K562 (cell line): ENCODE data around the gene TMEM121. TPM values are rescaled to one million over a fixed set of nuclear protein-coding genes. Genes with fewer than 3 reads are reported as not detected.

Experiments
- ATAC-seq: fragments of 200-7000 bp; cut with Tn5 transposase; 3 replicates; pipeline ENCODE4 v1.9.1; 2020; ENCODE audit warnings: moderate library complexity
- BruUV-seq: library from RNA; stranded (reverse); fragments of 400-500 nt; replicated peaks from 2 replicates; lab custom pipeline; 2021; lab: Mats Ljungman, UMichigan
- CTCF ChIA-PET: fragments of 300-600 bp; formaldehyde crosslinking; extraction: SDS; loops from one replicate; lab custom pipeline; 2021; ENCODE audit warnings: low intra/inter-chr PET ratio; lab: Yijun Ruan, JAX
- POLR2A ChIA-PET: fragments of 300-600, 350-650 bp; sonication (Branson Sonifier 250); formaldehyde crosslinking; extraction: SDS; loops from one replicate; lab custom pipeline; 2021; ENCODE audit warnings: antibody characterized with exemption, inconsistent platforms; lab: Yijun Ruan, JAX
- DNase-seq, 4 experiments: peaks; one replicate each; pipeline versions ENCODE4 v3.0.0 to v3.0.0-alpha.2; 2011 to 2018; ENCODE audit warnings: low spot score in 3 of 4, mixed read lengths in 3 of 4; ENCODE audit errors: extremely low read depth in 1 of 4
- FAIRE-seq: peaks from 2 replicates; lab custom pipeline; 2011; peaks lifted over from hg19 to GRCh38; lab: Jason Lieb, UNC
- H2AFZ ChIP-seq: 2 replicates; pipeline ENCODE4 v1.6.0; 2011; ENCODE audit warnings: low read depth, low read length, control low read depth, inconsistent platforms
- H3K27ac ChIP-seq: fragments of 200-600 bp; 3 replicates; pipeline ENCODE4 v1.8.0; 2011; ENCODE audit warnings: low read depth, mild to moderate bottlenecking, control low read depth, inconsistent platforms, low read length, moderate library complexity, mixed read lengths; ENCODE audit errors: extremely low read depth
- H3K27me3 ChIP-seq, 2 experiments: fragments of 300-600 bp in 1 of 2; 2 replicates in 1 of 2; 3 replicates in 1 of 2; pipeline versions ENCODE4 v1.6.0 to v1.8.0; 2011; ENCODE audit warnings: inconsistent platforms in 2 of 2, low read length in 2 of 2, mild to moderate bottlenecking in 1 of 2, mixed read lengths in 1 of 2, moderate library complexity in 1 of 2; ENCODE audit not compliant: control insufficient read depth in 2 of 2, insufficient read depth in 2 of 2
- H3K36me3 ChIP-seq: fragments of 300-600 bp; 3 replicates; pipeline ENCODE4 v1.8.0; 2011; ENCODE audit warnings: mild to moderate bottlenecking, low read length, inconsistent platforms; ENCODE audit not compliant: control insufficient read depth, insufficient read depth
- H3K4me1 ChIP-seq, 2 experiments: fragments of 200-600 bp in 1 of 2; replicated peaks in 1 of 2; 2 replicates in 1 of 2; 3 replicates in 1 of 2; pipeline versions ENCODE4 v1.5.1 to v1.8.0; 2011; ENCODE audit warnings: inconsistent platforms in 2 of 2, low read length in 2 of 2, mild to moderate bottlenecking in 1 of 2, mixed read lengths in 1 of 2, moderate library complexity in 1 of 2; ENCODE audit not compliant: control insufficient read depth in 2 of 2, insufficient read depth in 2 of 2
- H3K4me2 ChIP-seq: 2 replicates; pipeline ENCODE4 v1.6.1; 2011; ENCODE audit warnings: low read length, control low read depth, inconsistent platforms, mixed read lengths; ENCODE audit not compliant: insufficient read depth
- H3K4me3 ChIP-seq: fragments of 200-600 bp; sonication (generic), shearing (Covaris generic); 2 replicates; pipeline ENCODE4 v1.5.1; 2016; ENCODE audit warnings: control low read depth, inconsistent platforms
- H3K79me2 ChIP-seq: fragments of 200-600 bp; 3 replicates; pipeline ENCODE4 v1.8.0; 2011; ENCODE audit warnings: low read length, inconsistent platforms; ENCODE audit not compliant: control insufficient read depth, insufficient read depth
- H3K9ac ChIP-seq, 2 experiments: 2 replicates each; pipeline versions ENCODE4 v1.6.0 to v1.6.1; 2011; ENCODE audit warnings: low read depth in 2 of 2, low read length in 2 of 2, control low read depth in 1 of 2, inconsistent platforms in 1 of 2, mild to moderate bottlenecking in 1 of 2, mixed read lengths in 1 of 2; ENCODE audit not compliant: insufficient read depth in 1 of 2
- H3K9me1 ChIP-seq: one replicate; pipeline ENCODE4 v1.6.0; 2011; ENCODE audit warnings: inconsistent platforms, mild to moderate bottlenecking, low read length, moderate library complexity; ENCODE audit not compliant: control insufficient read depth, insufficient read depth
- H3K9me3 ChIP-seq: replicated peaks from 2 replicates; pipeline ENCODE4 v1.5.1; 2011; ENCODE audit warnings: low read depth, low read length, inconsistent platforms; ENCODE audit not compliant: control insufficient read depth, insufficient read depth
- H4K20me1 ChIP-seq: replicated peaks from 2 replicates; pipeline ENCODE4 v1.6.1; 2011; ENCODE audit warnings: low read length, inconsistent platforms, mixed read lengths; ENCODE audit not compliant: control insufficient read depth, insufficient read depth
- POLR2G ChIP-seq: fragments of 200-400 bp; formaldehyde crosslinking; IDR thresholded peaks from 2 replicates; pipeline ENCODE4 v1.6.1; 2017; ENCODE audit warnings: low read depth, mild to moderate bottlenecking, antibody characterized with exemption, low read length, moderate library complexity
- RBFOX2 ChIP-seq: fragments of 200-400 bp; formaldehyde crosslinking; IDR thresholded peaks from 2 replicates; pipeline ENCODE4 v1.6.1; 2017; ENCODE audit warnings: low read depth, mild to moderate bottlenecking, low read length, moderate library complexity
- ZBTB40 ChIP-seq, 2 experiments: fragments of 450-650 bp in 1 of 2; sonication (generic) in 1 of 2; formaldehyde crosslinking in 1 of 2; IDR thresholded peaks; 2 replicates each; pipeline versions ENCODE4 v1.7.1 to v1.9.0; 2016 to 2022; ENCODE audit warnings: inconsistent platforms in 1 of 2, mild to moderate bottlenecking in 1 of 2, missing genetic modification reagents in 1 of 2
- WGBS: fragments of 100-300 bp; shearing (Covaris generic); methylation state at CpG from one replicate; pipeline ENCODE4 v1.1.6; 2016; ENCODE audit warnings: low coverage, mixed read lengths; ENCODE audit not compliant: insufficient coverage; ENCODE audit errors: missing lambda C conversion rate; 5-methylcytosine and 5-hydroxymethylcytosine counted together
- in situ Hi-C: fragments of 300-500 bp; cut with MboI; formaldehyde crosslinking; loops from 4 replicates; pipeline ENCODE4 v1.15.0; 2018; ENCODE audit warnings: inconsistent platforms, mixed read lengths
- intact Hi-C: fragments of 100-400 bp; cut with micrococcal nuclease; formaldehyde crosslinking; loops from 2 replicates; pipeline ENCODE4 v1.14.2; 2022
- polyA plus RNA-seq, 8 experiments: library from polyadenylated mRNA; depleted of rRNA in 4 of 8; stranded (reverse) in 5 of 8; unstranded in 3 of 8; fragments of >200 nt; fragmentation: Nextera tagmentation in 2 of 8; fragmentation: Illumina TruSeq in 1 of 8; extraction: Ambion mirVana in 2 of 8; extraction: Trizol in 1 of 8; gene quantifications; 2 replicates each; pipeline versions ENCODE4 v1.2.1 to v1.2.3, GENCODE V29; 2011 to 2014; ENCODE audit warnings: inconsistent platforms in 1 of 8, missing spikeins in 1 of 8
- total RNA-seq, 7 experiments: library from RNA; depleted of rRNA in 6 of 7; stranded (reverse); fragments of >200 nt in 6 of 7; fragmentation: Illumina TruSeq in 2 of 7; extraction: Trizol in 2 of 7; gene quantifications; 2 replicates each; pipeline versions ENCODE4 v1.2.1 to v1.2.3, GENCODE V29; 2011 to 2021; ENCODE audit warnings: low replicate concordance in 1 of 7

TMEM121 gene
- total and polyA plus RNA-seq, 9 of the 15 experiments (the other 6 are each of a cell fraction or from before 2014, with no cell fraction given): 0.31 to 0.36 TPM; not detected in 7

- ChIA-PET CTCF (no interaction called here), POLR2A (interaction anchor here (0.6 to 2.1 kb wide), 3 partner anchors 8 to 928 kb away, joined by 3 to 15 read pairs (median 4); no protein-coding TSS in a partner anchor)
- 75% methylated on average over 13 of the region's 24 CpGs for WGBS
- peaks cover 0 to 85% of the 10 kb centered on the region in 2 experiments; a peak in 4 of 5 replicates for H3K4me1 ChIP-seq
- H3K4me2 ChIP-seq: peak overlapping the region; percentile 58; the same call in 1 of the 2 replicates
- no peak overlapping the region for H2AFZ ChIP-seq
- intact Hi-C loops (no loop called here), in situ Hi-C loops (no loop called here)
- ATAC-seq (no peak), FAIRE-seq (no peak), DNase-seq (no peak)
- H3K9me1 ChIP-seq: no peaks in the 10 kb centered on the region
- TF ChIP-seq RBFOX2: peak; percentile 44; the same call in 1 of the 2 replicates
- TF ChIP-seq POLR2G: peak; percentile 34; the same call in 1 of the 2 replicates
- no peak for TF ChIP-seq ZBTB40 (IDR thresholded peaks at IDR 0.05)
- TF ChIP-seq ZBTB40 (CRISPR knock-in tag; IDR thresholded peaks at IDR 0.05): no peak
- H3K36me3 ChIP-seq: peaks cover 2% of the 10 kb centered on the region; the same call in 1 of the 3 replicates
- H3K27ac ChIP-seq: no peak overlapping the region
- peak overlapping the region in 1 of 2 experiments; percentile 56; a peak in 1 of 4 replicates for H3K9ac ChIP-seq
- H3K27me3 ChIP-seq: no peaks in the 10 kb centered on the region
- H3K79me2 ChIP-seq: peaks cover 5% of the 10 kb centered on the region; the same call in 2 of the 3 replicates
- peak overlapping the region; percentile 83; the same call in 1 of the 2 replicates for H3K4me3 ChIP-seq
- TSS peak; percentile 63 for BruUV-seq
- H4K20me1 ChIP-seq: peaks cover 6% of the 10 kb centered on the region
- H3K9me3 ChIP-seq: no peaks in the 10 kb centered on the region
These were observed 34.1 kb upstream of the TMEM121 start for GRCh38 chr14:105492031-105492970.
